Hippocampal formation (tissue), 2 donors: ENCODE results near the gene RIOK3.
"Not testable (repeated sequence)": the region's sequence is repeated elsewhere in the genome, so short reads cannot be mapped to it uniquely, and the experiment has no call there.

ENCODE experiments used
- DNase-seq, 2 donors: peaks; one replicate each; lab custom pipeline; 2025; lab: John Stamatoyannopoulos, UW

The RIOK3 gene

GRCh38 chr18:23452728-23453679 is at the start of gene RIOK3:
Gene RIOK3 (plus strand): TSS chr18:23453287. CDS start chr18:23453440, 153 bp downstream.
- DNase-seq, result peak; percentile 98

- no peak for DNase-seq
These were observed 49.8 kb upstream of the RIOK3 start for GRCh38 chr18:23403310-23403709.

- DNase-seq, result no peak
These were observed 47.5 kb upstream of the RIOK3 start for GRCh38 chr18:23405636-23406035.

GRCh38 chr18:23406271-23406787 is 46.8 kb upstream of the RIOK3 start:
- no peak for DNase-seq

- no peak for DNase-seq
These were observed 40.6 kb upstream of the RIOK3 start for GRCh38 chr18:23412351-23412964.

GRCh38 chr18:23415515-23415914 is 37.6 kb upstream of the RIOK3 start:
- DNase-seq, result no peak

GRCh38 chr18:23416298-23416697 is 36.8 kb upstream of the RIOK3 start:
- DNase-seq, result no peak

GRCh38 chr18:23421277-23421676 is 31.8 kb upstream of the RIOK3 start:
- DNase-seq, result no peak

- no peak for DNase-seq
These were observed 30.2 kb upstream of the RIOK3 start for GRCh38 chr18:23422751-23423418.

GRCh38 chr18:23424616-23425015 is 28.5 kb upstream of the RIOK3 start:
- no peak for DNase-seq

- DNase-seq, result no peak
These were observed 24.3 kb upstream of the RIOK3 start for GRCh38 chr18:23428821-23429220.

GRCh38 chr18:23429538-23429937 is 23.5 kb upstream of the RIOK3 start:
- DNase-seq, result not testable (repeated sequence)

GRCh38 chr18:23433360-23433759 is 19.7 kb upstream of the RIOK3 start:
- DNase-seq, result no peak

- peak; percentile 73 to 77 for DNase-seq
These were observed 15.6 kb upstream of the RIOK3 start for GRCh38 chr18:23437357-23438045.

GRCh38 chr18:23438046-23438377 is 15.1 kb upstream of the RIOK3 start:
- no peak for DNase-seq

GRCh38 chr18:23438608-23439366 is 14.3 kb upstream of the RIOK3 start:
- DNase-seq, result no peak

- no peak for DNase-seq
These were observed 13.0 kb upstream of the RIOK3 start for GRCh38 chr18:23440131-23440530.

GRCh38 chr18:23442958-23443357 is 10.1 kb upstream of the RIOK3 start:
- no peak for DNase-seq

- DNase-seq, result no peak
These were observed 4.8 kb upstream of the RIOK3 start for GRCh38 chr18:23448291-23448690.

- DNase-seq, result no peak
These were observed 3.1 kb upstream of the RIOK3 start for GRCh38 chr18:23450022-23450421.

GRCh38 chr18:23451011-23451410 is 2.1 kb upstream of the RIOK3 start:
- no peak for DNase-seq
